ENCODE measurements around the gene PAQR7. TPM values are rescaled to one million over a fixed set of nuclear protein-coding genes. Genes with fewer than 3 reads are reported as not detected.

PAQR7 gene
- polyA plus RNA-seq, 1 experiment: 12.6 TPM

- POLR2A ChIA-PET: no interaction called here
- CTCF ChIA-PET: no interaction called here
Measured at GRCh38 chr1:25867210-25867991, 8.1 kb downstream of the PAQR7 start.

GRCh38 chr1:25866288-25866687, 9.2 kb downstream of the PAQR7 start:
- ChIA-PET CTCF (interaction anchor here (0.7 kb wide), 1 partner anchor 154 kb away, joined by 3 read pairs; no protein-coding TSS in a partner anchor), POLR2A (no interaction called here)
- no peak for TF ChIP-seq CTCF (IDR thresholded peaks at IDR 0.05; ENCODE audit: insufficient read depth, low read depth, low read length)
- Histone ChIP-seq H3K4me3 (ENCODE audit: low read depth, low read length) (no peak overlapping the region), H3K27me3 (ENCODE audit: control insufficient read depth, insufficient read depth, low read length) (no peaks in the 10 kb centered on the region), H3K36me3 (ENCODE audit: control insufficient read depth, insufficient read depth, low read length) (peaks cover 15% of the 10 kb centered on the region)
- no peak for DNase-seq (ENCODE audit: low read depth)

More at GRCh38 chr1:25867210-25867991, 8.1 kb downstream of the PAQR7 start:
- no peak for DNase-seq (ENCODE audit: low read depth)
- no peak for TF ChIP-seq CTCF (IDR thresholded peaks at IDR 0.05; ENCODE audit: insufficient read depth, low read depth, low read length)
- H3K27me3 ChIP-seq (ENCODE audit: control insufficient read depth, insufficient read depth, low read length): no peaks in the 10 kb centered on the region
- peaks cover 15% of the 10 kb centered on the region for H3K36me3 ChIP-seq (ENCODE audit: control insufficient read depth, insufficient read depth, low read length)
- H3K4me3 ChIP-seq (ENCODE audit: low read depth, low read length): no peak overlapping the region

GRCh38 chr1:25864434-25864833, 11.1 kb downstream of the PAQR7 start:
- ChIA-PET CTCF (interaction anchor here (1.1 kb wide), 1 partner anchor 25 kb away, joined by 4 read pairs; no protein-coding TSS in a partner anchor), POLR2A (no interaction called here)
- no peak for TF ChIP-seq CTCF (IDR thresholded peaks at IDR 0.05; ENCODE audit: insufficient read depth, low read depth, low read length)
- DNase-seq (ENCODE audit: low read depth): no peak
- Histone ChIP-seq H3K36me3 (ENCODE audit: control insufficient read depth, insufficient read depth, low read length) (peaks cover 10% of the 10 kb centered on the region), H3K27me3 (ENCODE audit: control insufficient read depth, insufficient read depth, low read length) (no peaks in the 10 kb centered on the region), H3K4me3 (ENCODE audit: low read depth, low read length) (no peak overlapping the region)

GRCh38 chr1:25863486-25864262, 11.8 kb downstream of the PAQR7 start:
- DNase-seq (ENCODE audit: low read depth): no peak
- Histone ChIP-seq H3K36me3 (ENCODE audit: control insufficient read depth, insufficient read depth, low read length) (peaks cover 10% of the 10 kb centered on the region), H3K27me3 (ENCODE audit: control insufficient read depth, insufficient read depth, low read length) (no peaks in the 10 kb centered on the region), H3K4me3 (ENCODE audit: low read depth, low read length) (no peak overlapping the region)
- ChIA-PET POLR2A (no interaction called here), CTCF (interaction anchor here (1.1 kb wide), 1 partner anchor 26 kb away, joined by 4 read pairs; no protein-coding TSS in a partner anchor)
- TF ChIP-seq CTCF (IDR thresholded peaks at IDR 0.05; ENCODE audit: insufficient read depth, low read depth, low read length): no peak

GRCh38 chr1:25862785-25863485, 12.6 kb downstream of the PAQR7 start:
- POLR2A ChIA-PET: no interaction called here
- CTCF ChIA-PET: no interaction called here
- no peaks in the 10 kb centered on the region for H3K27me3 ChIP-seq (ENCODE audit: control insufficient read depth, insufficient read depth, low read length)
- no peak for TF ChIP-seq CTCF (IDR thresholded peaks at IDR 0.05; ENCODE audit: insufficient read depth, low read depth, low read length)
- no peak for DNase-seq (ENCODE audit: low read depth)
- H3K36me3 ChIP-seq (ENCODE audit: control insufficient read depth, insufficient read depth, low read length): peaks cover 10% of the 10 kb centered on the region
- H3K4me3 ChIP-seq (ENCODE audit: low read depth, low read length): no peak overlapping the region
